A172 (cell line): ENCODE results near the gene CCDC33. TPM values are rescaled to one million over a fixed set of nuclear protein-coding genes. Genes with fewer than 3 reads are reported as not detected.

ENCODE experiments used
- DNase-seq: peaks from one replicate; pipeline ENCODE4 v3.0.0-alpha.2; 2015; ENCODE audit warnings: low spot score
- total RNA-seq: library from RNA; depleted of rRNA; stranded (reverse); fragments of >200 nt; shearing (Covaris generic); gene quantifications from 2 replicates; pipeline ENCODE4 v1.2.3, GENCODE V29; 2014

The CCDC33 gene
- total RNA-seq, 1 experiment from 2014 or later, result not detected

DNA sequence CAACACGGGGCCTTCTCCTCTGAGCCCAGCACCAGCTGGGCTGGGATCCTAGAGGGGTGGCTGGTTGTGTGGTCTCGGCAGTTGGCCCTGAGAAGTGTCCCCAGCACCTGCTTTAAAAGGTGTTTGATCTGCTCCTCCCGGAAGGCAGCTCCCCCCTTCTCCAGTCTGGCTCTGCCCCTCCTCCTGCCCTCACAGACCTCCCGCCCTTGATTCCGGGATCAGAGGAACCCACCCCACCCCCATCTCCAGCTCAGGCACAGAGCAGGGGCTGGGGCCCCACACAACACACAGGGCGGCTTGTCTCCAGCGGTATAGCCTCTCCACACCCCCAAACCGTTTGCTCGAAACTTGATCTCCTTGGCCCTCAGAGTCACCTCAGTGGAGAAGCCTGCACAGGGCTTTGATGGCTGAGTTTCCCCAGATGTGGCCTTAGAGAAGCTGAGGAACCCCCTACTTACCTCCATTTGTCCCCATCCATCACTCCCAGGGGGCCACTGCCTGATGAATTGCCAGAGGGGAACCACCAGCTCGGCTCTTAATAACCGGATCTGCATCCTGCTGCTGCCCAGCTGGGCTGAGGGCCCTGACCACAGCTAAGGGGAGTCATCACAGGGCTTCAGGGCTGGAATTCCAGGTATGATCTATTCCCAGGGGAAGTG lies 27.1 kb upstream of the CCDC33 start:
- peak; percentile 95 for DNase-seq

DNA sequence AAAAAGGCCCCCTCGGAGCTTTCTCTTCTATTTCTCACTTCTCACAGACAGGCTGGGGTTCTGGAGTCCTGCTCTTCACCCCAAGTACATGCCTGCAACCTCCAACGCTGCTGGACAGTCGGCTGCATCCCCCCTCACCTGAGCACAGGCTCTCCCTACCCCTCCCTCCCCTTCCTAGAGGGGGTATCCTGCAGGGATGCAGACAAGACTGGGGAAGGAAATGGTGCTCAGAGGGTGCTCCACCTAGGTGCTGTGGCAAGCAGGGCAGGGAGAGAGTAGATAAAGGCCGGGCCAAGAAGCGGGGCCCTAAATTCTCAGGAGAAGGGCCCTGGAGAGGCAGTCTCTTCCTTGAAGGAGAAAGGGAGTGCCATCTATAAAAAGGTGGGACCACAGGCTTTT lies 26.6 kb upstream of the CCDC33 start:
- no peak for DNase-seq

DNA sequence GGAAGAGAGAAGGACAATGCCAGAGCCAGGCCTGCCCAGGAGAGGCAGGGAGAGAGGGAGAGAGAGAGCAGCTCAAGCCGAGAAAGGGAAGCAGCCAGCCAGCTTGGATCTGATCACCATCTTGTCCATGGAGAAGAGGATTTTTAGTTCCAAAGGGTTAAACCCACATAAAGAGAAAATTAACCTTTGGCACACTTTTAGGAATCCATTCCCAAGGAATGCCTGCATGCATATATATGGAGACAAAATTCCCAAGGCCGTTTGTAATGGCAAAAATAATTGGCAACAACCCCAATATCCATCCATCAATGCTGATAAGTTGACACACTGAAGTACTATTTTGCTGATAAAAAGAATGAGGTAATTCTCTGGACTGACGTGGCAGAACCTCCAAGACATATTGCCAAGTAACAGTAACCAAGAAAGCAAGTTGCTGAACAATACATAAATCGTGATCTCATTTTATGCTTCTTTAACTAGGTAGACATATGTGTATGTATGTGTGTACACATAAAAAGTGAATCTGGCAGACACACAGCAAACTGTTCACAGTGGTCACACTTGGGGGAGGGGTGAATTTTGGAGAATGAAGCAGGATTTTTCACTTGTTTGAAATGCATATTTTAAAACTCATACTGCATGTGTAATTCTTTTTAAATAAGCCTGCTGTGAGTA lies 26.0 kb upstream of the CCDC33 start:
- DNase-seq, result peak; percentile 94

DNA sequence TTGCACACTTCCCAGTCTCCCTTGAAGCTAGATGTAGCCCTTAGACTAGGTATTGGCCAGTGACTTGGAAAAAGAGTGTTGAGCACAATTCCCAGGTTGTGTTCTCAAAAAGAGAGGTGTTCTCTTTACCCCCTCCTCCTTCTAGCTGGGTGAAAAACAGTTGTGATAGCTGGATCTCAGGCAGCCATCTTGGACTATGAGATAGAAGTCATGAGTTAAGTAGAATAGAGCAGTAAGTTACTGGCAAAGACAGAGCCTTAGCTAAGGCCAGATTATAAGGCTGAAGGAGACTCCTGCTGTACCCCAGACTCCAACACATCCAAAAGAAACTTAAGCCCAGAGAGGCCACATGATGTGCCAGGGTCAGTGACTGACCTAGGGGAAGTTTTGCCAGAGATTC lies 25.4 kb upstream of the CCDC33 start:
- no peak for DNase-seq

DNA sequence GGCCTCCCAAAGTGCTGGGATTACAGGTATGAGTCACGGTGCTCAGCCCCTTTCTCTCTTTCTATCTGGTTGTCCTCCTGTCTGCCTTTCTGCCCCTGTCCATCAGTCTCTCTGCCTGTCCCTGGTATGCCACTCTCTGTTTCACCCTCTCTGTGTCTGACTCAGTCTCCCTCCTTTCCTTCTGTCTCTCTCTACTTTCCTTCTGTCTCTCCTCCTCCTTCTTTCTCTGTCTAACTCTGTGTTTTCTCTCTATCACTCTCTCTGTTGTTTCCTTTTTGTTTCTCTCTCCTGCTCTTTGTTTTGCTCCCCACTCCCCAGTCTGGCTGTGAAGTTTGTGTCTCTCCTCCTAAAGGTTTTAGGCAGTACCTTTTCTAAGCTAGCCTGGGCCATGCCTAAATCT lies 24.5 kb upstream of the CCDC33 start:
- no peak for DNase-seq

DNA sequence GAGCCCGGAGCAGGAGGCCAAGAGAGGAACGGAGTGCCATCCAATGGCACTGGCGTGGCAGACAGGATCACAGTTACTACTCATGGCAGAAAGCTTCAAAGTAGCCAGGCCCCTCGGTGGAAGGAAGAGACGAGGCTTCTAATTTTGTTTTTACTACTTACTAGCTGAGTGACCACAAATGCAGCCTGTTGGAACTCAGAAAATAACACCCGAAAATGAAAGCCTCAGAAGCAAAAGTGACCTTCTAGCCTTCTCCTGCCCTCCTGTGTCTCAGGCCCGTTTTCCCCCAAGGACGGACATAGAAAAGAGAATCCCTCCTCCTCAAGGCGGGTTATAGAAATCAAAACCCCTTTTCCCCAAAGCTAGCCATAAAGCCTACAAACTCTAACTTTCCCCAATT lies 23.6 kb upstream of the CCDC33 start:
- DNase-seq, result no peak

DNA sequence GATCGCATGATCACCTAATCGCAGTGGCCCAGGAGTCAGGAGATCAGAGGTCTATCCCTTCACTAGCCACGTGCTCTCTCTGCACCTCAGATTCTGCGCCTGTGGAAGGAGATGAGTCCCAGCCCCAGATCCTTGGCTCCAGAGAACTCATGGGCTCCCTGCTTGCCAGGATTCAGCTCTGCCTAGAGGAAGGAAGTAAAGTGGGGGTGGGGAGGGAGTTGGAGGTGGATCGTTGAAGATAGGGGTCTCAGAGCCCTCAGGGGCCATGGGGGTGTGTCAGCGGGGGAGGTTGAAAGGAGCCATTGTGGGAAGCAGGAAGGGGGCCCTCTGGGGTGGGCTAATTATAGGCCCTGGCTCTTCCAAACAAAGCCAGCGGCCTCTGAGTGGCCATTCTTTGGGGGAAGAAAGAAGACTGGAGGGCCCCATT lies 22.3 kb upstream of the CCDC33 start:
- no peak for DNase-seq

DNA sequence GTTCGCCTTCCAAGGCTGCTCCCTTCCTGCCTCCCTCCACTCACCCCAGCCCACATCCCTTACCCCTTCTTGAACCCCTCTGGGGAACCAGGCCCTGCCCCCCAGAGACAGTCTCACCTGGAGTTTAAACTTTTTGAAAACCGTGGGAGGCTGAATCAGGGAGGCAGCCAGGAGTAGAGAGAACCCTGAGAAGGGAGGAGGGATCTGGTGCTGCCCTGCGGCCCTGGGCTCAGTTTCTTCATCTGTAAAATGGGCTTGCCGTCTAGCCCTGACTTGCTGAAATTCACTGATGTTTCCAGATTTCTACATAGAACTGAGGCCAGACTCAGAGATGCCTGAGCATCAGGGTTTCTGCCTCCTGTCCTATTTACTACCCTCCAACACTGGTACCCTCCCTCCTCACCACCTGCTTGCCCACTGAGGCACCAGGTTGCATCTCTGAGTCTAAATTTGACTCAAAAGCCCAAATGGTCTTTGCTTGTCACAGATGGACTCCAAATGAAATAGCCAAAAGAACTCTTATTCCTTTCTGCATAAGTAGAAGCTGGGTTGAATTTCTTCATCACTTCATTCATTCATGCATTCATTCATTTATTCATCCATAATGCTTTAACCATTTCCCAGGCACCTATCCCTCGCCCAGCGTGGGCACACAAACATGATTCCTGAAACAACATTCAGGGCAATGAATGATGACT lies 21.7 kb upstream of the CCDC33 start:
- DNase-seq, result no peak

DNA sequence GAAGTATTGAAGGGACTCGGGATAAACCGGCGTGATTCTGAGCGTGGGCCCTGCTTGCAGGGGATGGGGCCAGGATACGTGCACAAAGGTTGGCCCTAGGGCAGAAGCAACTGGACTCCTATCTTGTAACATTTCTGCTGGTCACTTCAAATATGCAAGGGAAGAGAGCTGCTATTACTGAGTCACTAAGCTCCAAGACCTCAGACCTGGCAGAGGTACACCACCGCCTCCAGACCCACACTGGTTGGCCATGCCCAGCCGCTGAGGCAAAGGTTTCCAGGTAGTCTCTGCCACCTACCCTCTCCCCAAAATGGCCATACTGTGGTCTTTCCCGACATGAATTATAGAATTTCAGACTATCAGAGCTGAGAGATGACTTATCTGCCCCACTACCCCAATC lies 20.2 kb upstream of the CCDC33 start:
- no peak for DNase-seq

DNA sequence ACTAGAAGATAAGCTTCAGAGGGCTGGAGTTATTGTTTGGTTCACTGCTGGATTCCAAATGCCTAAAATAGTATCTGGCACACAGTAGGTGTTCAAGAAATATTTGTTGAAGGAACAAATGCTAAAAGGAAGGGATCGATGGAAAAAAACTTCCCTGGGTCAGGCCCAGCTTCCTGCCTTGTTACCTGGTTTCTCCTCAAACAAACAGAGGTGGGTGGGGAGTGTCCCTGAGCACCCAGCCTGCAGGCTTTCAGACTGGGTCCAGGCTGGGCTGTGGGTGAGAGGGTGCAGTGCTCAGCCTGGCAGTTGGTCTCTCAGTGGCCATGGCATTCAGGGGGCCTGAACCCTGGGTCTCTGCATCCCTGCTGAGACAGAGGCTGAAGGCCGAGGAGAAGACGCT lies 19.2 kb upstream of the CCDC33 start:
- DNase-seq, result no peak

DNA sequence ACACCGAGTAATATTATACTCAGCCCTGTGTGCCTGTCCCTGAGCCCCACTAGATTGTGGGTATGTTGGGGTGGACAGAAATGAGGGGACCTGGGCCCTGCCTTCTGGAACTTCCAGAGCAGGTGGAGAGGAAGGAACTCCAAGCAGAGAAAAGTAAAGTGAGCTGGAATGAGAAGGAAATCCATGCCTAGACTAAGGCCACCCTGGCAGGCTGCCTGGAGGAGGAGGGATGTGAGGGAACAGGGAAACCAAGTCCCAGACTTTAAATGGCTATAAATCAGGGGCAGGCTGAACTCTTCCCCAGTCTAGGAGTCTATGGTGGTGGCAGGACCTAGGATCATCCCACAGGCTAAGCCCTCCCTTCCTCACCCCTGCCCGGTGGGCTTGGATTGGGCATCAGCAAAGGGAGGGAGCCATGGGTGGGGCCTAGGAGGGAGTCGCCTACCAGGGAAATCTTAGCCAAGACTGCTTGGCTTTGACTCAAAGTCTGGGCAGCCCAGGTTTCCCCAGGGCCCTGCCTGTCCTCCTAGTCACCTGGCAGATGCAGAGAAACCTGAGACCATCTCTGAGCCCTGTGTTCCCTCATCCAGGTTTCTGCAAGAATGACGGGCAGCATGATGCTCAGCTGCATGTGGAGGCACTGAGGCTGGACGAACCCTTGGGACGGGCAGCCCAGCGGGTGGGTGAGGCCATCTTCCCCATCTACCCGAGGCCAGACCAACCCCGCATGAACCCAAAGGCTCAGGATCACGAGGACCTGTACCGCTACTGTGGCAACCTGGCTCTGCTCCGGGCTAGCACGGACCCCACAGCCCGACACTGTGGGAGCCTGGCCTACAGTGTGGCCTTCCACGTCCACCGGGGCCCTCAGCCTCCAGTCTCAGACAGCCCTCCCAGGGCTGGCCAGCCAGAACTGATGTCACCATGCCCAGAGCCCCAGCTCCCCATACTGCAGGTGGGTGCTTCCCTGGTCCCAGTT lies 17.9 kb upstream of the CCDC33 start:
- no peak for DNase-seq

DNA sequence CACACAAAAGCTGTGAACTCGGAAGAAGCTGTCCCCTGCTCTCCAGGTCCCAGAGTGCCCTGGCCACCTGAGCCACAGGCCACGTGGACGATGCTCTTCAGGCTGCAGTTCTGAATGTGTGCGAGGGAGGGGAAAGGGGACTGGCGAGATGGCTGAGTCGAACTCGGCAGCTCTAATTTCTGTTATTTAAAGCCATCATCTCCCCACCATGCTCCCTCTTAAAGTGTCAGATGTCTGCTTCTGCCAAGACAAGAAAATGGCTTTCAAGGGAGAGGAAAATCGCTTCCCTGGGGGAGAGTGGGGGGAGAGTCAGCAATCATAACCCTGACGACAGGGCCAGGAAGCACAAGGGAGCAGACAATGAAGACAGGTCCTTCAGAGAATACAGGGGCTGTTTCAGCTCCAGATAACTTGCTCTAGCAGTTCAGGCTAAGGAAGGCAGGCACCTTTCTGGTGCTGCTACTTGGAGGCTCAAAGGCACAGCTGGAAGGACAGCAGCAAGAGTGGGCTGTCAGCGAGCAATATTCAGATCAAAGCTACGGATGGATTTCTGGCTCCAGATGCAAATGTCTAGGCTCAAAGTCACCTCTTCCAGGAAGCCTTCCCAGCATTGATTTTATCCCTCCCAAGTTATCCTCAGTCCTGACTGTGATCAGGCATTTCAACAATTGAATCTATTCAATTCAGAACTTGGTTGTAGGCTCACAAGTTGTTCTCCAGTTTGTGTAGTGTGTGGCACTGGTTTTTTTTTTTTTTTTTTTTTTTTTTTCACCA lies 15.5 kb upstream of the CCDC33 start:
- no peak for DNase-seq

DNA sequence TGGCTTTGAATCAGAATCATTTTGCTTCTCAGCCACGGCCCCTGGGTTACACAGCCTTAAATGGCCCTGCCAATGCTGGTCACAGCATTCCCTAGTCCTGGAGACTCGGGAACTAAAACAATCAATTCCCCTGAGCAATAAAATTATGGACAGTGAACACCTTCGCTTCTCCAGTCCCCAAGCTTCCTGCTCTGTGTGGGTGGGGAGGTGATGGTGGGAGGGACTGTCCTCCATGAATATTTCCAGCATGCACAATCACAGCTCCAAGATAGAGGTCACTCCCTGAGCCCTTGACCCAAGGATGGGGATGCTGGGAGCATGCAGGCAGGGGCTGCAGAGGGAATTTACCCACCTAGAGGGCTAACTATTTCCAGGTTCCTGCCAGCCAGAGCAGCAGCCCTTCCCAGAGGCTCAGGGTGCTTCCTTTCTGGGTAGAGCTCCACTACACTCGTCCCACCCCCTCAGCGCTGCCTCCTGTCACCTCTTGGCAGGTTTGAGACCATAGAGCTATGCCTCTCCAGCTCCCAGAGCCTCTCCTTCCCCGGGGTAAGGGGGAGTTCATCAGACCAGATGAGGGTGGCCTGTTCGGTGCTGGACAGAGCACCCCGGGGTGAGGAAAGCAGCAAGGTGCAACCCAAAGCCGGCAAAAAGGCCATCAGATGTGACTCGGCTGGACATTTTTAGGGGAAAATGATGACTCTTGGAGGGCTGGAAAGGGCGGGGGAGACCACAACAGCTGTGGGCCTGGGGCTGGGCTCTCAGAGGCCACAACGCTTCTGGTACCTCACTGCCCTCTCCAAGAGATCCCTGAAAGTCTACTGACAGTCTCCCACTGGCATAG lies 14.5 kb upstream of the CCDC33 start:
- no peak for DNase-seq

DNA sequence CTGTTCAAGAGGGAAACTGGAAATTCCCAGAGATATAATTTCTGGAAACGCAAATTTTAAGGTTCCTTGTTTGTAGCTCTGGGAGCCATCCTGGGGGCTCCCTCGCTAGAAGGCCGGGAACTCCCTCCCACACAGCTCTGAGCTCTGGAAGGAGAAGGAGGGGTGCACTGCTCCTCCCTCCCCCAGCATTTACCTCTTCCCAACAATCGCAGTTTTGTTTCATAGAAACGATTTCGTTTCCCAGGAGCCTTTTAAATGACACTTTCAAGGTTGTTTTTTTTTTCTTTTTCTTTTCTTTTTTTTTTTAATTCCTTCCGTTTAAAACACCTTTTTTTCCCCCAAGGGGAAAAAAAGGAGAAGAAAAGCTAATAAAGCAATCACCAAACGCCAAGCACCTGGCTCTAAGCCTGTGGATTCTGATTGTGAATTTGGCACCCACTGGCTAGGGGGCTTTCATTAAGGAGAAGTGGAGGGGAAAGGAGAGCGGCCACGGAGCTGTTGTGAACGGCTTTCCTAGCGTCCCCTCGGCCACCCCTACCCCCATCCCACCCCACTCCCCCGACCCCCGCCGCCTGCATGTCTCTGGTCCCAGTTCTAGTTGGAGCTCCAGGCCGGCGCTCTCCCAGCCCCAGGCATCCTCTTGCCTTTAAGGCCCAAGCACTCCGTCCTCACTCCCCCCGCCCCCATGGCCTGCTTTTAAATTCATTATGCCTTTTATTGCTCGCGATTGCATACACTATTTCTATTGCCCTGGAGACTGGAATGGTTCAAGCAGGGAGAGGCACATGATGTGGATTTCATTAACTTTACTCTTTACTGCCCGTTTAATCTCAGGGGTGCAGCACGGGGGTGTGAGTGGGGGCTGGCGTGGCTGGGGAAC lies 13.6 kb upstream of the CCDC33 start:
- DNase-seq, result no peak

DNA sequence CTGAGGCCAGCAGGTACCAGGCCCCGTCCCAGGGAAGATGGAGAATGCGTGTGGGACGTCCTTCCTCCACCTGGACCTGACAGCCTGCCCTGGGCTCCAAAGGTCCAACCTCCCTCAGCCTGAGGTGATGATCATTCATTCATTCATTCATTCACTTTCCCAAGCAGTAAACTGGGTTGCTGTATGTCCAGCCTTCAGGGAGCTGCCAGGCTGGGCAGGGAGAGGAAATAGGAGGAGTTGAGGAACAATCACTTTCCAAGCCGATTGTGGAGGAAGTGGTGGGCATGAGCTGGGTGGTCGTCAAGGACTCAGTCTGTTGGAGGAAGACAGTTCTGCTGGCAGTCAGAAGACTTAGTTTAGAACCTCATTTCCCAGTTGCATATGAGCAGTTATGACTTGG lies 10.2 kb upstream of the CCDC33 start:
- DNase-seq, result no peak

DNA sequence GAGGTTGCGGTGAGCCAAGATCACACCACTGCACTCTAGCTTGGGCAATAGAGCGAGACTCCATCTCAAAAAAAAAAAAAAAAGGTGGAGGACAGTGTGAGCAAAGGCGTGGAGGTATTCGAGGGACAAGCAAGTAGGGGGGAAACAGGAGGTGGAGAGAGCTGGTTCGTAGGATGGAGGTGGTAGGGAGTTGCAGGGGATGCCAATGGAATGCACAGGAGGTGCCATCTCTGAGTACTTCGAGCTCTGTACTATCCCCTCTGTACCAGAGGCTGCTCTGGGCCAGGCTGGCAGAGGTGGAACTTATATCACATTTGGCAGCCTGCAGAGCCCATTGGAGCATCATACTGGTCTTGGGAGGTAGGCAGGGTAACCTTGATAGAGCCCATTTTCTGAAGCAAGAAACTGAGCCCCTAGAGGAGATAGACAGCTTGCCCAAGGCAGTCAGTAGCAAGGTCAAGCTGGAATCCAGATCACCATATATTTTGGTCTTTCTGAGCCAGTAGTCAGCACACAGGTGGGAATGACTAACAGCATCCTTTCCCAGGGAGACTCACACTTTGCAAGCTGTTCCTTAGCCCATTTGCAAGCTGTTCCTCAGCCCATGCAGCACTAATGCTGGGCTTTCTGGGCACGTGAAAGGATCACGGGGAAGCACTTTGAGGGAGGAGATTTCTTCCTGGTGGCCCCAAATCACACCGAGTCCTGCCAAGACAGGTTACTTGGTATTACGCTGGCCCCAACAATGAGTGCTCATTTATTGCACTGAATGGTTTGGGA lies 9.2 kb upstream of the CCDC33 start:
- peak; percentile 46 for DNase-seq

DNA sequence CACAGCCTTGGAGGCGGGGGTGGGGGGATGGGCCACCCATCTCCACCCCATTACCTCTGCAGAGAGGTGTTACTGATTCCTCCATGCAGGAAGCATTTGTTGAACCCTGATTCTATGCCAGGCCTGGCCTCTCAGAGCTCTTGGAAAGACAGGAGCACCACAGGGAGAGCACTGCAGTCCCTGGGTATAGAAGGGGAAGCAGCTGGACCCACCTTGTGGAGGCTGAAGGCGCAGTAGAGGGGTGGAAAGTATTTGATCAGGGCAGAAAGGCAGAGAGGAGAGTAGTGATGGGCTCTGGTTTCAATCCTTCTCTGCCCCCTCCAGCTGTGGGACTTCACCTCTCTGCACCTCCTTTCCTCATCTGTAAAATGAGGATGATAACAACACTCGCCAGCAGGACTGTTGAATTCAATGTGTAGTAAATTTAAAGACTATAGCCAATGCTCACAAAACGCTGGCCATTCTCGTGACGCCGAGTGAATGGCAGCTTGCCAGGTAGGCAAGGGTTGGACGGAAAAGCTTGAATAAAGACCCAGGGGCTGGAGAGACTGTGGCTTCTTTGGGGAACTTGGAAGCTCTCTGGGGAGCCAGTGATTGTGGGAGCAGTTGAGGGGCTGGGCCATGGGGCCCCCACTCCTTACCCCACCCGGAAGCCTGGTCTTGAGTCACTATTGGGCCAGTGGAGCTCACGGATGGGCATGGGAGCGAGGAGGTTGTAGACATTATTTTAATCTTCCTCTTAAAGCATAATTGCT lies 8.0 kb upstream of the CCDC33 start:
- no peak for DNase-seq

DNA sequence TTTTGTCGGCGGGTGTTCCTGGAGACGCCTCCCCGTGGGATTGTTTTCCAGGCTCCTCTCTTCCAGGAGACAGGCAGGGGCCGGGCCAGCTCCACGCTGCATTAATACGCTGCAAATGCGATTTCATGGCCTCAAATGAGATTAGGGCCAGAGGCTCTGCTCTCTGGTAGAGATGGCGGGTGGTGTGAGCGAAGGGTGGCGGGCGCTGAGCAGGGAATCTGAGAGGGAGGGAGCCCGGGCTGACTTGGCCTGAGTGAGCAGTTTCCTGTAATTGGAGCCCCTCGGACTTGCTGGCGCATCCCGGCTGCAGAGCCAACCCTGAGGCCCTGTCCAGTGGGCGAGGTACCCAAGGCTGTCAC lies 7.4 kb upstream of the CCDC33 start:
- no peak for DNase-seq
